Pulmonary artery endothelial cell (primary cell): ENCODE results near the gene SLC8A2. TPM values are rescaled to one million over a fixed set of nuclear protein-coding genes. Genes with fewer than 3 reads are reported as not detected.

Experiments
- DNase-seq: peaks from one replicate; pipeline ENCODE4 v3.0.0-alpha.2; 2011; ENCODE audit warnings: low read depth, low spot score
- total RNA-seq: library from RNA; depleted of rRNA; stranded (reverse); fragments of >200 nt; gene quantifications from 2 replicates; pipeline ENCODE4 v1.2.3, GENCODE V29; 2014

SLC8A2 gene, protein sequence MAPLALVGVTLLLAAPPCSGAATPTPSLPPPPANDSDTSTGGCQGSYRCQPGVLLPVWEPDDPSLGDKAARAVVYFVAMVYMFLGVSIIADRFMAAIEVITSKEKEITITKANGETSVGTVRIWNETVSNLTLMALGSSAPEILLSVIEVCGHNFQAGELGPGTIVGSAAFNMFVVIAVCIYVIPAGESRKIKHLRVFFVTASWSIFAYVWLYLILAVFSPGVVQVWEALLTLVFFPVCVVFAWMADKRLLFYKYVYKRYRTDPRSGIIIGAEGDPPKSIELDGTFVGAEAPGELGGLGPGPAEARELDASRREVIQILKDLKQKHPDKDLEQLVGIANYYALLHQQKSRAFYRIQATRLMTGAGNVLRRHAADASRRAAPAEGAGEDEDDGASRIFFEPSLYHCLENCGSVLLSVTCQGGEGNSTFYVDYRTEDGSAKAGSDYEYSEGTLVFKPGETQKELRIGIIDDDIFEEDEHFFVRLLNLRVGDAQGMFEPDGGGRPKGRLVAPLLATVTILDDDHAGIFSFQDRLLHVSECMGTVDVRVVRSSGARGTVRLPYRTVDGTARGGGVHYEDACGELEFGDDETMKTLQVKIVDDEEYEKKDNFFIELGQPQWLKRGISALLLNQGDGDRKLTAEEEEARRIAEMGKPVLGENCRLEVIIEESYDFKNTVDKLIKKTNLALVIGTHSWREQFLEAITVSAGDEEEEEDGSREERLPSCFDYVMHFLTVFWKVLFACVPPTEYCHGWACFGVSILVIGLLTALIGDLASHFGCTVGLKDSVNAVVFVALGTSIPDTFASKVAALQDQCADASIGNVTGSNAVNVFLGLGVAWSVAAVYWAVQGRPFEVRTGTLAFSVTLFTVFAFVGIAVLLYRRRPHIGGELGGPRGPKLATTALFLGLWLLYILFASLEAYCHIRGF
- not detected in 2 replicates for total RNA-seq

DNA sequence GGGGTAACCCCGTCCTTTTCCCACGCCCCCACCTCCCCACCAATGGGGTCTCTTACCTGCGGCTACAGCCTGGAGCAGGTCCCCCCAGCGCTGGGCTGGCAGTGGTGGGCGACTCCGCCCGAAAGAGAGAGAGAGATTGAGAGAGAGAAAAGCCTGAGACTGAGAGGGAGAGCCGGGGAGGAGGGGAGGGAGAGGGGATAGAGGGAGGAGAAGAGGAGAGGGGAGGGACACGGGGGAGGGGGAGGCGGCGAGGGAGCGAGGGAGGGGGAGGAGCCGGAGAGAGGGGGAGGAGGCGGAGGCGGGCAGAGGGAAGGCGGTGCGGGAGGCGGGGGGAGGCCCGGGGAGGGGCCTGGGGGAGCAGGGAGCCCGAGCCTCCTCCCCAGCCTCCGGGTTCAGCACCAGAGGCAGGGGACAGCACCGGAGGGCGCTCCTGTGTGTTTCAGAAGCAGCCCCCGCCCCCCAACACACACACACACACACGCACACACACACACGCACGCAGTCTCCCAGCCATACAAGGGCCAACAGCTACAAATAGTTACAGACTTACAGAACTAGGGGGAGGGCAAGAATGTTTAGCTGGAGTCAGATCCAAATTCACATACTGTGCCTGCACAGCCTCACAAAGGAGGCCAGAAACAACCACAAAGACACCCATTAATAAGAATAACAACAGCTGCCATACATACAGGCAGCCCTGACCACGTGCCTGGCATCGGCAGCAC, at the start of gene SLC8A2:
TSS of gene SLC8A2 (minus strand) at position 161 of the 725 bp plus-strand sequence. CDS start 5,490 bp downstream, outside the sequence.
- DNase-seq = peak; percentile 11

DNA sequence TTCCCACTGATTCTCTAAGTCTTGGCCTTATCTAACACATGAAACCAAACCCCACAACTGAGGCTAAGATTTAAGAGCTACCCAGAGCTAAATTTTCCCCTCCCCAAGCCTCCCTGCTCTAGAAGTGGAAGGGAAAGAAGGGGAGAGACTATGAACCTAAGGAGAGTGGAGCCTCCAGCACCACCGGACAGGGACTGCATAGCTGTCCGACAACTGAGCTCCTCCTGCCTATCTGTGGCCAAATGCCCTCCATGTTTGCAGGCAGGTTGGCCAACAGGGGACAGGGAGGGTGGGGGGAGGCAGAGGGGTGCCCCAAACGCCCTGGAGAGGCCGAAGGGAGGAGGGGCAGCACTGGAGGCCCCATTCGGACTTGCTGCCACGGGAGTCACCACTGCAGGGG, 49.1 kb upstream of the SLC8A2 start:
- no peak for DNase-seq

DNA sequence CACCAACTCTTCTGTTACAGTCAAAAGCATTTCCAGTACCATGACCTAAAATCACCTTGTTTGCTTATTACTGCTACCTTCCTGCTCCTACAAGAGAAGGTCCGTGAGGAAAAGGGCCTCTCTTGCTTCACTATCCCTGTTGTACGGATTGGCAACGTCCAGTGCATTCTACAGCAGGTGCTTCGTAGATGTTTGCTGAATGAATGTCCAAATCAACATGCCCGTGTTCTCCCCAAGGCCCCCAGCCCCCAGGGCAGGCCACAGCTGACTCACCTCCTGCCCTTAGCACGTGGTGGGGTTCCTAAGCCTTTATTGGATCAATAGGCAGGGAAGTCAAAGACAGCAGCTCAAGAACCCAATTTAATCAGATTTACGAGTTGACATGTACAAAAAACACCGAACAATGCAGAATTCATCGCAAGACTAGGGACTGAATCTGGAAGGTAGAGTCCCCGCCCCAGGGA, 48.7 kb upstream of the SLC8A2 start:
- DNase-seq = no peak

GRCh38 chr19:47518854-47519253, 47.2 kb upstream of the SLC8A2 start:
- DNase-seq = no peak

GRCh38 chr19:47518139-47518538, 46.4 kb upstream of the SLC8A2 start:
- DNase-seq = no peak

- DNase-seq = peak; percentile 99
Measured at GRCh38 chr19:47514869-47515588, 43.3 kb upstream of the SLC8A2 start, which contains the start of gene NAPA. NAPA (minus strand) TSS chr19:47515063; CDS start chr19:47514940, 123 bp downstream.

DNA sequence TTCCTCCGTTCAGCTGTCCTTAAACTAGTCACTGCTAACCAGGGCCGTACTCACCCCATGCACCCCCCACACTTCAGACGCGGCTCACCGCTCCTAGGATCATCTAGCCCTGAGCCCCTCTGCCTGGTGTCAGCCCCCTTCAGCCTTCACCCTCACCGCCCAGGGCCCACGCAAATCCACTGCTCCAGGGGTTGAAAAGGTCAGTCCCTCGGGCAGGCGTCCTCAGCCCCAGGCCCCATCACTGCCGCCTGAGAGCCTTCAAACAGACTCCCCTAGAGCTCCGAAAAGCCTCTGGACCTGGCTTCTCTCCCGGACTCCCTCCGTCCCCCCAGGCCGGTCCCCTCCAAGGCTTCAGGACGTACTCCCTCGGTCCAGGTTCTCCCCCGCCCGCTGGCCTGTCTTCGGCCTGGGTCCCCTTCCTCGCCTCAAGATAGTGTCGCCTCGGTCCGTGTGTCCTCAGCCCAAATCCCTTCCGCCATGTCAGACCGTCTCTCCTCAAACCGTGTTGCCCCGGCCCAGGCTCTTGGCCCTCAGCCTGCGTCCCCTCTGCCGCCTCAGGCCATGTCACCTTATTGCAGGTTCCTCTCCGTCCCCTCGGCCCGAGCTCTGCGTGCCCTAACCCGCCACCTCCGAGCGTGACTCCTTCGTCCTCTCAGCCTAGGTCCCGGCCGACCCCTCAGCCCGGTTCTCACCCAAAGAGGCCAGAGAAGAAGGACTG, 42.6 kb upstream of the SLC8A2 start:
- DNase-seq = no peak

GRCh38 chr19:47512948-47513319, 41.2 kb upstream of the SLC8A2 start:
- DNase-seq = no peak

- DNase-seq = no peak
Measured at GRCh38 chr19:47512183-47512947, 40.7 kb upstream of the SLC8A2 start.

GRCh38 chr19:47511681-47512080, 40.0 kb upstream of the SLC8A2 start:
- no peak for DNase-seq

DNA sequence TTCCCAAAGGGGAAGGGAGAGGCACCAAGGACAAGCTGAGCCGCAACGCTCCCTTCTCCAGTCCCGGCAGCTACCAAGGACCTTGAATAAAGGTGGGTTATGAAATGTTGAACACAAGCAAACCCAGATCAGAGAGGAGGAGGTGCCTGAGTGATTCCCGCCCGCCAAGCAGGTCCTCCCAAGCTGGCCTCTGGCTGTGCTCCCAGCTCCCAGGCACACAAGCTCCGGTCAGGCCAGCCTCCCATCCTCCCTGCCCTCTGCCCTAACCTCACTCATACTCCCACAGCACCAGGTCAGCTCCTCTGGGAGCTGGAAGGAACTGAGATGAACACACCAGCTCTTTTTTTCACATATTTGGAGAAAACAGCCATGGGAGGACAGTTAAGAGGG, 39.4 kb upstream of the SLC8A2 start:
- no peak for DNase-seq

DNA sequence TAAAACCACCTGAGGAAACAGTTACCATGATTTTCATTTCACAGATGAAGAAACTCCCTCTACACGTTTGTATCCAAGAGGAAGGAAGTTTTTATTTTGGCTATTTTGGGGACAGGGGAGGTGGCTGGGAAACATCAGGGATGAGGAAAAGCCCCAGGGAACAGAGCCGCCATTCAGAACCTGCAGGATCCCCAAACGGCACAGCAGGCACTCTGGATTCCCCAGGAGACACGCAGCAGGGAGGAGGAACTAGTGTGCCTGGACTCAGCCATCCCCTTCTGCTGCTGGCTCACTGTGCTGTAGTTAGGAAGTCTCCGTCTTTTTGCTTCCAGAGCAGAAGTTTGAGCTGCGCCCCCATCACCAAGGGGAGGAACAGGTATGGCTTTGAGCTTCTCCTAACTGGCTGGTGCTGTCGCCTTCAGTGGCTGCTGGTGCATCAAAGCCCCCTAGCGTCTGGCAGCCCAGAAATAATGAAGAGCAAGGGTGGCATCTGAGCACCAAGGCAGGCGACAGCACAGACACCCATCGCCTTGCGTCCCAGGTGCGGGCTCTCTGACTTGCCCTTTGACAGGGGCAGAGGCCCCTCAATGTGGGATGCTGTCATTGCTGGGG, 38.9 kb upstream of the SLC8A2 start:
- no peak for DNase-seq

- no peak for DNase-seq
Measured at GRCh38 chr19:47509973-47510372, 38.3 kb upstream of the SLC8A2 start.

GRCh38 chr19:47509170-47509847, 37.6 kb upstream of the SLC8A2 start:
- DNase-seq = no peak

DNA sequence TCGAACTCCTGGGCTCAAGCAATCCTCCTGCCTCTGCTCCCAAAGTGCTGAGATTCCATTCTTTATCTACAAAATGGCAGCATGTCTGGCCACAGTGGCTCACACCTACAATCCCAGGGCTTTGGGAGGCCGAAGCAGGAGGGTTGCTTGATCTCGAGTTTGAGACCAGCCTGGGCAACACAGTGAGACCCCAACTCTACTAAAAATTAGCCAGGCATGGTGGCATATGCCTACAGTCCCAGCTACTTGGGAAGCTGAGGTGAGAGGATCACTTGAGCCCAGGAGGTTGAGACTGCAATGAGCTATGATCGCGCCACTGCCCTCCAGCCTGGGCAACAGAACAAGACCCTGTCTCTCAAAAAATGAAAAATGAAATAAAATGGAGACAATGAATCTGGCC, 37.0 kb upstream of the SLC8A2 start:
- no peak for DNase-seq

DNA sequence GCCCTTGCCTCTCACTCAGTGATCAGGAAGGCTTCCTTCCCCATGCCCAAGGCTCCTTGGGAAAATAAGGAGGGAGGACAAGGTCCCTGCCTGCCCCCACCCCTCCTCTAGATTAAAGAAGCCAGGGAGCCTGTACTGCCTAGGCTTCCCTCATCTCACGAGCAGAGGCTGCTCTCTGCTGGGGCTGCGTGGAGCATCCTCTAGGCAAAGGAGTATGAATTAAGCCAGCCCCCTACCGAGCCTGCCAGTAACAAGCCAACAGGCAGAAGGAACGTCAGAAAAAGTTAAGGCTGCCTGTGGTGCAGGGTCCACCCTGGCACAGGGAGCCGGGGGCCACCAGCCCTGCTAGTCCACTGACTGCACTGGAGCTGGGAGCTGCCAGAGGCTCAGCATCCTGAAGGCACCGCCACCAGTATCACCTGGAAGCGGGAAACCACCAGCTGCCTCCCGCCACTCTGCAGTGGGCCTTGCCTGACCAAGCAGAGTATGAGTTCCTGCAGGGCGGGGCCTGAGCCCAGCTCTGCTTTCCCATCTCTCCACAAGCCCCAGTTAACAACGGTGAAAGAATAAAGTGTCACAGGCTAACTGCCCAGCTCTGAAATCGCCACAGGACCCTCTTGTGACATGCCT, 36.3 kb upstream of the SLC8A2 start:
- no peak for DNase-seq

- DNase-seq = no peak
Measured at GRCh38 chr19:47507012-47507411, 35.3 kb upstream of the SLC8A2 start.

DNA sequence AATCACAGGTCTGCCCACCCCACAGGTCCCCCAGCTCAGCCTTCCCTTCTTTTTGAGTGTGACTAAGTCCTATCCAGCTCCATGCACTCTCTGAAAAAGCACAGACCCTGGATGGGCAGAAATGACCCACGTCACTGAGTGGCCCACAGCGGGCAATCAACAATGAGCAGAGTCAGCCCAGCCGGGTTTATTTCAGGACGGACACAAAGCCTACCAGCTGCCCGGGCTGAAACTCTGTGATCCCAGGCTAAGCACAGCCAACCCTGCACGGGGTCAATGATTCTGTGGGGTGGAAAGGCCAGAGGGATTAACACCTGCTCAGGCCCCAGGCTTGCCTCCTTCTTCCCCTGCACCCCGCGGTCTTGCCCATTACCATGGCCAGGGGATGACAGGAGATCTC, 34.8 kb upstream of the SLC8A2 start:
- DNase-seq = no peak
